ENCODE results near the gene OPTN.

OPTN gene

DNA sequence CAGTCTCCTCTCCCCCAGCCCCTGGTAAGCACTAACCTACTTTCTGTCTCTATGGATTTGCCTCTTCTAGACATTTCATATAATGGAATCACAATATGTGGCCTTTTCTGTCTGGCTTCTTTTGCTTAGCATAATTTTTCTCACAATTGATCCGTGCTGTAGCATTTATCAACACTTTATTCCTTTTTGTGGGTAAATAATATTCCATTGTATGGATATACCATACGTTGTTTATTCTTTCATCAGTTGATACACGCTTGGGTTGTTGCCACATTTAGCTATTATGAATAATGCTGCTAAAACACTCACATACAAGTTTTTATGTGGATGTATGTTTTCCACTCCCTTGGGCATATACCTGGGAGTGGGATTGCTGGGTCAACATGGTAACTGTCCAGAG, 87.2 kb downstream of the OPTN start:
- DNase-seq, result no peak

All from central memory CD4-positive, alpha-beta T cell (primary cell).